Suppressor macrophage (primary cell): ENCODE results near the gene HDAC5.

ENCODE experiments used
- DNase-seq, 4 experiments: peaks; one replicate each; pipeline ENCODE4 v3.0.0-alpha.2; 2020 to 2022

The HDAC5 gene

DNA sequence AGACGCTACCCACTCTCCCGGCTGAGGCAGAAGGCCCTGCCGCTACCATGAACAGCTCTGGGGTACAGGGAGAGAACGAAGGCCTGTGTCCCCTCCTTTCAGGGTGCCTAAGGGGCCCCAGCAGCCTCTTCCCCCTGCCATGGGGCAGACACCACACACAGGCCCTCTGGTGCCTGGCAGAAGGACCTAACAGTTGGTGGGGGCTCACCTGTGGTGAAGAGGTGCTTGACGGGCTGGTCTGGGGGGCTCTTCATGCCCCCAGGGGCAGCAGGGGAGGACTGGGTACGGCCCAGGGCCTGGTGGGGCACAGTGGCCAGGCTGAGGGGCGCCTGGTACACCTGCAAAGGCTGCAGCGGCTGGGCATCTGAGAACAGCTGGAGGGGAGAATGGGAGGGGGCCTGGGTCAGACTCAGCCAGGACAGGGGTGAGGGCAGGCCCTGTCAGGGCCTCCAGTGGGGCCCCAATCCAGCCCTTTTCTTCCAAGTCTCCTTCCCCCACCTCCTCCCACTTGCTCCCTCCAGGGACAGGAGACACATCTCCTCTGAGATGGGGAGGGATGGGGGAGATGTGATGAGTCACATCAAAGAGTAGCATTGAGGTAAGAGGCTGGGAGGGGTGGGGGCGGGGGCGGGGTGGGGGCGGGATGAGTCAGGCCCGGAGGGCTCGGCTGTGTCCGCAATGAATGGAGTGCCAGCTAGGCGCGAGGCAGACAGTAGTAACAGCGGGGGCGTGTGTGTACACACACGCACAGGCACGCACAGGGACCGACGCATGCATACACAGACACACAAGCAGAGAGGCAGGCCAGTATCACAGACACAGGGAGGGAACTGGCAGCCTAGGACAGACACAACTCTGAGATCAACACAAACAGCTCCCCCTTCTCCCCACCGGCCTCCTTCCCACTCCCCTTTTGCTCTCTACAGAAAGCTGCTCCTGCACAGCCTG is 36.8 kb downstream of the HDAC5 start:
- DNase-seq: peak; percentile 54 to 77 (median 70)

DNA sequence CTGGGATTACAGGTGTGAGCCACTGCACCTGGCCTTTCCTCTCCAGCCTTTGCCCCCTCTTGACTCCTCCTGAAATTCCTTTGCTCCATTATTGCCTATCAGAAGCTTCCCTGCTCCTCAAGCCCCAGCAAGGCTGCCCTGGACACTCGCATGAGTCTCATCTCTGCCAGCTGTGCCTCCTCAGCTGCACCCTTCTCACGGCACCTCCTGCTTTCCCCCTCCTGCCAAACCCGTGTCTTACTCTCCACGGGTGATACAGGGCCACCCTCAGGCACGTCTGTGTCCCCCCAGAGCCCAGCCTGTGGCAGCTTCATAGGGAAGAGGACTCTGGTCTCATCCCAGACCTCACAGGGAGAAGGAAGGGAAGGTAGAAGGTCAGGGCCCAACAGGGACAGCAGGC is 37.5 kb downstream of the HDAC5 start:
- DNase-seq: no peak

DNA sequence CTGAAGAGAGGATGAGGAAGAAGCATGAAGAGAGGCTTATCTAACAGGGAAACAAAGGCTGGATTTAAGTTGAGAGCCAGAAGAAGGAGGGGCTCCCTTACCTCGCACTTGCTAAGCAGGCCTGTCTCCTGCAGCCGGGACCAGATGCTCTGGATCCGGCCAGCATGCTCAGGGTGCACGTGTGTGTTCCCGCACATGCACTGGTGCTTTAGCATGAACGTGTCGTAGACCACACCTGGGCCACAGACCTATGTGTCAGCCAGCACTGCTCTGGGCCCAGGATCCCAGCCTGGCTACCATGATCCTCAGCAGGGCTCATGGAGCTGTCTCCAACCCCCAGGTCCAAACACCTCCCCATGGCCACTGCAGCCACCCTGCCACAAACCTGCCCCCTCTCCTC is 38.5 kb downstream of the HDAC5 start:
- DNase-seq: no peak

DNA sequence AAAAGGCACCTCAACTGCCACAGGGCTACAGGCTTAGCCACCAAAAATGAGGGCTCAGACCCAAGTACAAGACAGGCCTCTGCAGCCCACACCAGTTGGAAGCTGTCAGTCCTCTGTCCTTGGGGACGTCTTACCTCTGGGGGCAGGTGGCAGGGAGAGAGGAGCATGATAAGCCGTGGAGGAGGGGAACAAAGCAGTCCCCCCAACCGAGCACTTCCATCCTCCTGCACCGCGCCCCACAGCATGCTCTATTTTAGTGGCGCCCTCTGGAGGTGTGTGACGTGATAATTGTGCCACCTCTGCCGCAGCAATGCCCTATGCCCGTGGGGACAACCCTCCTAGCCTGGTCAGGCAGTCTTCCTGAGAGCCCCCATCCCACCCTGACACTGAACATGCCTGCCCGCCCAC is 39.3 kb downstream of the HDAC5 start:
- peak; percentile 24 to 64 (median 44) for DNase-seq

DNA sequence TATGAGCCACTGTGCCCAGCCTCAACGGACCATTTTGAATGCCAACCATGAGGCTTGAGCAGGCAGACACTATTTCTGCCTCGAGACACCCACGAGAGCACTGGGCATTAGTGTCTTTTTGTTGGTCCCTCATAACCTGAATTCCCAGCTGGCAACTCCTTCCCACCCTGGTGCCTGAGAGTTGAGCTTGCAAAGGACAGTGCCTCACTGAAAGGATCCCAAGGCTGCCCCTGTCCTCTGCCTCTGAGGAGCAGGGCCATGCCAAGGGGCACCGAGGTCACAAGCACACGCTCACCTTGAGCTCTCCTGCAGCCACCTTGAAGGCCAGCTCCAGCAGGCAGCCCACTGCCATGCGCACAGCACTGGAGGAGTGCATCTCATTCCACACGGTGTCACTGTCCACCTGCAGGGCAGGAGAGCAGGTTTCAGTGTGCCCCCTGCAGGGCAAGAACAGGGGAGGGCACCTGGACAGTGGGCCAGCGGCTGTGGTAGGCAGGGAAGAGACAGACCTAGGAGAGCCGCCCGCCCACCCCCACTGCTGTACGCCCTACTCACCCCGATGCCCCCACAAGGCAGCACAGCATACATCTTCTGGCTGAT is 40.1 kb downstream of the HDAC5 start:
- DNase-seq: no peak

DNA sequence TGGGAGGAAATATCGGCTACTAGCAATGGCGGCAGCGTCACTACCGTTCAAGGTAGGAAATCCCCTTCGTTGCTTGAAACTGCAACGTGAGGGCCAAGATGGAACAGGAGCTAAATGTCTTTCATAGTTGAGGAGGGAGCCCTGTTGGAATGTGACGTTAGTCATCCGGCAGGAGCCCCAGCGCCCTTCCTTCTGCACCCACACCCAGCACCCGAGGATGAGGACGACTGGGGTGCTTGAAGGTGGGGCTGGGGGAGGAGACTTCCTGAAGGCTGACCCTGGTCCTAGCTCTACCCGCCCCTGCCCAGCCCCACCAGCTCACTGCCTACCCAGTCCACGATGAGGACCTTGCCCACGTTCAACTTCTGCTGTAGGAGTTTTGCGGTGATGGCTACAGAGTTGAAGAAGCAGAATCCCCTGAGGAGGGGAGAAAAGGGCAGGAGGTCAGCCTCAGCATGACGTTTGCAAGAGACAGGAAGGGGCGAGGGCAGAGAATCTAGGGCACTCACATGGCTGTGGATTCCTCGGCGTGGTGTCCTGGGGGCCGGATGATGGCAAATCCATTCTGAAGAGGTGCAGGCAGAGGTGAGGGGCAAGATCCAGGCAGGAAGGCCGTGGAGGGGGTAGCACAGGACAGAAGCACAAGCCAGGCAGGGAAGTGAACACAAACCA is 41.0 kb downstream of the HDAC5 start:
- no peak for DNase-seq

DNA sequence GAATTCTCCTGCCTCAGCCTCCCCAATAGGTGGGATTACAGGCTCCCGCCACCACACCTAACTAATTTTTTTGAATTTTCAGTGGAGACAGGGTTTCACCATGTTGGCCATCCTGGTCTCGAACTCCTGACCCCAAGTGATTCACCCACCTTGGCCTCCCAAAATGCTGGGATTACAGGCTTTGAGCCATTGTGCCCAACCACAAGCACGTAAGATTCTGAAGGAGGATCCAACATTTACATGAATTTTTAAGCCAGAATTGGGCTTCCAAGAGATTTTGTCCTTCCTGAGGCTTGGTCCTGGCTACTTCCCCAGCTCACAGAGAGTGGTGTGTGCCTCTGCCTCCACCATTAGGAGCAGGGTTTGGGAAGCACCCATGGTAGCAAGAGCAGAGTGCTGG is 41.8 kb downstream of the HDAC5 start:
- no peak for DNase-seq

DNA sequence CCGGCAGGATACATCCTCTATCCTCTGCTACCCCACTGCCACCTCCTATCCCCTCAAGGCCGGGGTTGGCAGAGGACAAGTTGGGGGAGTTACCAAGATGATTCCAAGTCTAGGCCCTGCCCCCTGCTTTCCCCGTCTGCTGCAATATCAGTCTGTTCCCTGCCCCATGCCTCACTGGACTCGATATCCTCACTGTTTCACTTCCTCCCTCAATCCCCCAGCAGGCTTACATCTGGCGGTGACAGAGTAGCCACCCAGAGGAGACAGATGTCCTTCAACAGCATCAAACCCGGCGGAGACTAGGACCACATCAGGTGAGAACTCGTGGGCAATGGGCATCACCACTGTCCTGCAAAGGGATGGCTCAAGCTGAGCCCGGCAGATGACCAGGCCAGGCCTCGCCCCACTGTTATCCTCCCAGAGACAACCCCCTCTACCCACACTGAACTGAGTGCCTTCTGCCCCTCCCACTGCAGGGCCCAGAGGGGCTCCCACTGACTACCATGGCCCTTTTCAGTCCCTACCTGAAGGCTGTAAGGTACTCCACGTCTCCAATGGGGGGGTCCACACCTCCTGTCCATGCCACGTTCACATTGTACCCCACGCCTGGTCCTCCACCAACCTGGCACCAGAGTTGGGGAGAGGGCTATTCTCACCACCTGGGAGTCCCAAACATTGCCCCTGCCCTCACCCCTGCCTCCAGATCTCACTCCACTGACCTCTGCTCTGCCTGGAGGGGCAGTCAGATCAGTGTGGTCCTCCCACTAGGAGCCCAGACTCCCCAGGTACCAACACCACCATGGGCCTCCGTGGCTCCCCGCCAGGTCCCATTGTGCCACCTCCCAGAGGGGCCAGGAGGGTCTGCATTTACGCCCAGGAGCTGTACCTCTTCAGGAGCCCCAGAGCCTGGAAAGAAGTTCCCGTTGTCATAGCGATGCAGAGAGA is 43.3 kb downstream of the HDAC5 start:
- peak; percentile 15 to 58 (median 52) for DNase-seq

DNA sequence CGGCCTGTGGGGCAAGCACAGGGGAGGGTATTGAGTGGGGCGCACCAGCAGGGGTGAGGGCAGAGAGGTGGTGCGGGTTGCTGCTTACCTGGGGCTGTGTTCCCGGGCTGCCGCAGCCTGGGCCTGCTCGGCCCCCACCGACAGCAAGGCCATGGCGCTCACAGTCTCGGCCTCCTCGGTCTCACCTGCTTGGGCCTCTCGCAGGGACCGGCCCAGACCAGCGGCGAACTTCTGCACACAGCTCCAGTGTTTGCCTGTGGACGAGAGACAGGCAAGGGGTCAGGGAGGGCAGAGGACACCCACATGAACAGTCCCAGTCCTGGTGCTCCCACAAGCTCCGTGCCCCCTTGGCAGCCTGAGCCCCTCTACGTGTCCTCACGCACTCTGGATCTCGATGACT is 45.0 kb downstream of the HDAC5 start:
- no peak for DNase-seq

DNA sequence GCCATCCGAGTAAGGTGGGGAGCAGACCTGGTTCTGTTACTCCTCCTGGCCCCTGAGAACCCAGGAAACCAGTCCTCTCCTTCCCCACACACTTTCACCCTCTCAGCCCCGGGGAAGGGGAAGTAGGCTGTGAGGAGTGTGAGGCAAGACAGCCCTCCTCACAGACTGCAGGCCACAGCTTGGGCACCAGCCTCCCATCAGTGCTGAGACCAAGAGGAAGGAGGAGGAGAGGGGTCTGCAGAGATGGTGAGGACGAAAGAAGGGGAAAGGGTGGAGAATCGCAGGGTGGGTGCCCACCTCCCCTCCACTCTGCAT is 45.9 kb downstream of the HDAC5 start:
- DNase-seq: peak; percentile 57 to 78 (median 72)

DNA sequence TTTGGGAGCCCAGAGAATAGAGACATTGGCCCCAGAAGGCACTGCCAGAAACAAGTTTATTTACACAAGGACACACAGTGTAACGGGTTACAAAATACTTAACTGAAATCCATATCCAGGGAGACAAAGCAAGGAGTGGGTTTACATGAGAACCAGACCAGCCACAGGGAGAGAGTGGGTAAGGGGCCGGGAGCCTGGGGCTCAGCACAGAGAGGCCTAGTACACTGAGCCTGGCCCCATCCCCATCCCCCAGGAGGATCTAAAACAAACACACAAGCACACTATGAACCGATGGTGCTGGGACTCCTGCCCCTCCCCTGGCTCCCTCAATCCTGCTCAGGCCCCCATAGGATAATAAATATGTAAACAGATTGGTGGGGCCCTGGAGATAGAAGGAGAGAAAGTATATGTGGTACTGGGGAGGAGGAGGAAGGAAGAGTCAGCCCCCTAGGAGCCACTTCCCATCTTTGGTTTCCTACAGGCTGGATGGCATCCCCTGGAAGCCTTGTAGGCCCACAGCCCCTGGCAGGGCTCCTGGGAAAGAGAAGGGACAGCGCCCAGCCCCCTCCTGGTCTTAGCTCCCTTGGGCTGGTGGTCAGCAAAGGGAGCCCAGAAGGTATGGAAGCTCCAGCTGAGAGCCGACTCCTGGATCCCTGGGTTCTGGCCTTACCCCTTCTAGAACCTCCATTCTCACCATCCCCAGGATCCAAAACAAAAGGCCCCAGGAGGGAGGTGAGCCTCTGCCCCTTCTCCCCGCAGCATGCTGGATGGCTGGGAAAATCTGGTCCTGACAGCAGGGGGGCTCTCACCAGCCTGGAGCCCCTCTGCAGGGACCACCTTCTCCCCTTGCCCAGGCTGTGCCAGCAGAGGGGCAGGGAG is 46.5 kb downstream of the HDAC5 start:
- DNase-seq: no peak

DNA sequence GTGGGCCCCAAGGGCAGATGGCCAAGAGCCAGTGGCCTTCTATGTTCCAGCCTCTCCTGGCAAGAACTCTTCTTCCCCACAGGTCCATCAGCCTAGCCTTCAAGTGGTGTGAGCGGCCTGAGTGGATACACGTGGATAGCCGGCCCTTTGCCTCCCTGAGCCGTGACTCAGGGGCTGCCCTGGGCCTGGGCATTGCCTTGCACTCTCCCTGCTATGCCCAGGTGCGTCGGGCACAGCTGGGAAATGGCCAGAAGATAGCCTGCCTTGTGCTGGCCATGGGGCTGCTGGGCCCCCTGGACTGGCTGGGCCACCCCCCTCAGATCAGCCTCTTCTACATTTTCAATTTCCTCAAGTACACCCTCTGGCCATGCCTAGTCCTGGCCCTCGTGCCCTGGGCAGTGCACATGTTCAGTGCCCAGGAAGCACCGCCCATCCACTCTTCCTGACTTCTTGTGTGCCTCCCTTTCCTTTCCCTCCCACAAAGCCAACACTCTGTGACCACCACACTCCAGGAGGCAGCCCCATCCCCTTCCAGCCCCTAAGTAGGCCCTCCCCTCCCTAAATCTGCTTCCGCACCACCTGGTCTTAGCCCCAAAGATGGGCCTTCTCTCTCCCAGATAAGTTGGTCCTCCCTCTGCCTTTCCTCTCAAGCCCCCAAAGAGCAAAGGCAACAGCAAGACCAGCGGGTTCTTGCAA is 47.7 kb downstream of the HDAC5 start:
- no peak for DNase-seq

DNA sequence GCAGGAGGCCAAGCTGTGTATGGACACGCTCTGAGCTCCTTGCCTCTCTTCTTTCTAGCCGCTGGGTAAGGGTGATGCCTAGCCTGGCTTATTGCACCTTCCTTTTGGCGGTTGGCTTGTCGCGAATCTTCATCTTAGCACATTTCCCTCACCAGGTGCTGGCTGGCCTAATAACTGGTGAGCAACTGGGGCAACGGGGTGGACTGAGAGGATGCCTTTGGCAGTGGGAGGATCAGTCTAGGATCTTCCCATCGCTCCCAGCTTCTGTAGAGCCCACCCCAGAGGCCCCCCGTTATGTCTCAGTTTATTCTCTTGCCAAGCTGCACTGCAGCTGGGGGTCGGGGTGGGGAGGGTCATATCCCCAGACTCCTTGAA is 48.5 kb downstream of the HDAC5 start:
- no peak for DNase-seq

DNA sequence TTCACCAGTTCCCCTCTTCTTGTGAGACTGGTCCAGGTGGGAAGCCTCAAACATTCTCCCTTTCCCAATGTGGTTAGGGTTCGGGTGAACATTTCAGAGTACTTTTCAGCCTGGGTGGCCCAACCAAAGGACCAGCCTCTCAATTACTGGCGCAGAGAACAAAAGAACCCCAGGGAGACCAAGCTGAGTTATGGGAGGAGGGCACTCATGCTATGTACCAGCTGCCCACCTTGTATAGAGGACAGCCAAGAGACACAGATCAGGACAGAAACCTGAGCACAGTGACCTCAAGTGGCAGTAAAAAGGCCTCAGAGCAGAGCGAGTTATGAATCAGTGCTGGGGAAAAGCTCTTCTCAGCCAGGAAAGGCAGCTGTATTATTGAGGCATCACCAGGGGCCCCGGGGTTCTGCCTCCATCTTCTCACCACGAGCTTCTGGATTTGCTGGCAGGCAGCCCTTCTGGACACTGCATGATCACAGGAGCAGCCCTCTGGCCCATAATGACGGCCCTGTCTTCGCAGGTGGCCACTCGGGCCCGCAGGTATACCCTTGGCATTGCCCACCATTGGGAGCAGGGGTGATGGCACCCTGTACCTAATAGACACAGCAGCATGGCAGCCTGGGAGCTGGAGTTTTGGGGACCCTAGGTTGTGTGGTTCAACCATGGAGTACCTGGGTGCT is 49.1 kb downstream of the HDAC5 start:
- DNase-seq: no peak

DNA sequence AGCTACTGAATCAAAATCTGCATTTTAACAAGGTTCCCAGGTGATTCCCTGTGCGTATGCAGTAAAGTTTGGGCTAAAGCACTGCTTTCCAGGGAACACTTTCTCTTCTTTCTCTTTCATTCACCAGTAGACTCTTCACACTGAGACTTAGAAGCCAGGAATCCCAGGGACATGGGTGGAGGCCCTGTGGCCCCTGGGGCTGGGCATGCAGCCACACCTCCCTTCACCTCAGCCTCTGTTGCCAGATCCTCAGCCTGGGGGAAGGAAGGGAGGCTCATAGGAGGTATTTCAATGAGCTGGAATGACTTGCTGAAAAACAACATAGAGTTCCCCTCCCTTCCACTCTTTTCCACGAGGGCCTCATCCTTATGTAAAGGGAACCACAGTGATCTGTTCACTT is 51.7 kb downstream of the HDAC5 start:
- peak in 3 of 4 experiments; percentile 33 to 46 (median 45) for DNase-seq

DNA sequence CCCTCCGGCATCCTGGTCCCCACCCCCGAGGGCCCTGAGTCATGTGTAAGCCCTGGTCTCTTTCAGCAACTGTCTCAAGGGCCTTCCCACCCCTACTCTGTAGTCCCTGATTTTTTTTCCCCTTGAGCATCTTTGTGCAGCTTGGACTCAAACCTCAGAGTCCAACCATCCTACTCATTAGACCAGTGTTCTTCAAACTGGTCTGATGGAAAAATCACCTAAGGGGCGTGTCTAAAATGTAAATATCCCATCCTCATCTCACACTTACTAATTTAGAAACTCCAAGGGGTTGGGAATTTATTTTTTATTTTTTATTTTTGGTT is 52.3 kb downstream of the HDAC5 start:
- DNase-seq: no peak

DNA sequence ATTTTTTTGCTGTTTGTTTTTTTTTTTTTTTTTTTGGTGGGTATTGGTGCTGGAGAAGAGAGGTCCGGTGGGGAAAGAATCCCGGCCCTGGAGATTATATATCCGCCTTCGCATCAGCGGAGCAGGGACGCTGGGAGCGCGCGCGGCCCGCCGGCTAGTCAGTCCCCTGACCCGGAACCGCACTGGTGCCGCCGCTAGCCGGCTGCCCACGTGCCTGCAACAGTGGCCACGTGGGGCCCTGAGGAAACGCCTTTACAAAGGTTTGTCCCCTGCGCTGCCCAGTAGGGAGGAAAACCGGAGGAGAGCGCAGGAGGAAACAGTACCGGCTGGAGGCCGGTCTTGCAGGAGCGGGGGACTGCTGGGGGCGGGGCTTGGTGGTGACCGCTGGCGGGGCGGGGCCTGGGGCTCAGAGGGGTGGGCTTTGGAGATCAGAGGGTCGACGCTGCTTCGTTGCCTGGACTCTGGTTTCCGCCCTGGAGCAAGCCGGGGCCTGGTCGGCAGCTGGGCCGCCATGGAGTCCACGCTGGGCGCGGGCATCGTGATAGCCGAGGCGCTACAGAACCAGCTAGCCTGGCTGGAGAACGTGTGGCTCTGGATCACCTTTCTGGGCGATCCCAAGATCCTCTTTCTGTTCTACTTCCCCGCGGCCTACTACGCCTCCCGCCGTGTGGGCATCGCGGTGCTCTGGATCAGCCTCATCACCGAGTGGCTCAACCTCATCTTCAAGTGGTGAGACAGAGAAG is 52.8 kb downstream of the HDAC5 start, which contains the start of gene G6PC3:
TSS of gene G6PC3 (plus strand) at position 281 of the 743 bp plus-strand sequence. CDS start at position 512, 231 bp downstream.
- peak; percentile 96 to 98 (median 98) for DNase-seq

DNA sequence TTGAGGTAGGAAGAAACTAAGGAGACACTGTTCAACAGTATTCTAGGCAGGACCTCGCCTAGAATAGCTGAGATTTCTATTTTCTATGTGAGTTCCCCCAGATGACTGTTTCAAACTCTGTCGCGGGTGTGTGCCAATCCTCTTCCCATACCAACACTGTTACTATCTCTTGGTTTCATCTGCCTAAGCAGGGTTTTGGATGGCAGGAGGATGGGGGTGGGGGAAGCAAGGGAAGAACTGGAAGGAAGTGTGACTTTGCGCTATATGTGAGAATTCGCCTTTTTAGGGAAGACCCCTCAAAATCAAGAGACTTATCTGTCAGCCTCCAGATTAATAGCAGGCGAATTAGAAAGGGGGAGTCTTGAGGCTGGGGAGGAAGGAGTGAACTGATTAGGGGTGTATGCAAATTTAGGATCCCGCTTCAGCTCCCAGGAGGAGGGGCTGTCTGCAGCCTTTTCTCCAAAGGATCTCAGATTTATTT is 53.4 kb downstream of the HDAC5 start:
- DNase-seq: peak; percentile 43 to 72 (median 64)

DNA sequence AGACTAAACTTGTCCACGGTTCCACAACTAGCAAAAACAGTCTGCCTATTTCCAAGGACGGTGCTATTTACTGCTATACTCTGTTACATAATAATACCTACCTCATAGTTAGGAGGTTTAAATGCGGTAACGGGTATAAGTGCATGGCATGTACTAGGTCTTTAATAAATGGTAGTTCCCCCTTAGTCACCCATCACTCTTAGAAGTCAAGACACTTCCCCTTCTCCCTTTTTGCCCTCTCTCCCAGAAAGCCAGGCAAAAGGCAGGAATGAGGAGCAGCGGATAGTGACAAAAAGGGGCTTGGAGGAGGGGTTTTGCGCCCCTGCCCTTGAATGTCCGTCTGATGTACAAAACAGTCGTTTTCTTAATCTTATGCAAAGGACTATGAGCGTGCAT is 55.9 kb downstream of the HDAC5 start:
- peak; percentile 26 to 68 (median 48) for DNase-seq
